Suprapubic skin (tissue), 4 donors: ENCODE results near the gene SOX5. TPM values are rescaled to one million over a fixed set of nuclear protein-coding genes. Genes with fewer than 3 reads are reported as not detected.

ENCODE experiments used
- DNase-seq, 2 donors: peaks; one replicate each; pipeline ENCODE4 v3.0.0-alpha.2; 2019; ENCODE audit warnings: low spot score in 2 of 2
- H3K27ac ChIP-seq: fragments of 200-600 bp; sonication (generic); one replicate; pipeline ENCODE4 v1.5.1; 2019
- H3K27me3 ChIP-seq: fragments of 200-600 bp; sonication (generic); one replicate; pipeline ENCODE4 v1.5.1; 2019
- H3K36me3 ChIP-seq: fragments of 200-600 bp; sonication (generic); one replicate; pipeline ENCODE4 v1.5.1; 2019
- H3K4me1 ChIP-seq: fragments of 200-600 bp; sonication (generic); one replicate; pipeline ENCODE4 v1.5.1; 2019
- H3K4me3 ChIP-seq: fragments of 200-600 bp; sonication (generic); one replicate; pipeline ENCODE4 v1.5.1; 2019; ENCODE audit warnings: mild to moderate bottlenecking
- H3K9me3 ChIP-seq: fragments of 200-600 bp; sonication (generic); one replicate; pipeline ENCODE4 v1.5.1; 2019
- CTCF ChIP-seq, 2 donors: fragments of 200-600 bp in 1 of 2; fragments of 450-650 bp in 1 of 2; sonication (generic) in 1 of 2; IDR thresholded peaks; one replicate each; pipeline ENCODE4 v1.5.1; 2016 to 2019; ENCODE audit warnings: antibody characterized with exemption in 2 of 2, mild to moderate bottlenecking in 1 of 2, moderate library complexity in 1 of 2
- EP300 ChIP-seq: sonication (generic); formaldehyde crosslinking; IDR thresholded peaks from one replicate; pipeline ENCODE4 v1.6.1; 2017; ENCODE audit warnings: antibody characterized with exemption
- POLR2A ChIP-seq, 2 donors: fragments of 450-650 bp; IDR thresholded peaks; one replicate each; pipeline ENCODE4 v1.6.1; 2017; ENCODE audit warnings: antibody characterized with exemption in 2 of 2, mild to moderate bottlenecking in 2 of 2, moderate library complexity in 2 of 2
- POLR2AphosphoS5 ChIP-seq, 3 donors: sonication (generic); formaldehyde crosslinking; IDR thresholded peaks; one replicate each; pipeline ENCODE4 v1.6.1; 2017; ENCODE audit warnings: antibody characterized with exemption in 3 of 3
- WGBS: methylation state at CpG from one replicate; pipeline ENCODE4 v1.1.5; 2018; 5-methylcytosine and 5-hydroxymethylcytosine counted together
- total RNA-seq, 4 donors: library from RNA; depleted of rRNA; stranded (reverse); fragments of >200 nt; gene quantifications; one replicate each; pipeline ENCODE4 v1.1.0, GENCODE V29; 2016

The SOX5 gene
- total RNA-seq, 4 donors from 2014 or later = 19.0 to 110 (median 23.2) TPM

- Histone ChIP-seq H3K36me3 (no peaks in the 10 kb centered on the region), H3K27me3 (no peaks in the 10 kb centered on the region), H3K4me3 (no peak overlapping the region), H3K4me1 (no peaks in the 10 kb centered on the region), H3K27ac (no peak overlapping the region), H3K9me3 (no peaks in the 10 kb centered on the region)
- no peak for DNase-seq
- WGBS = 78% methylated on average over 2 of the region's 2 CpGs
- TF ChIP-seq EP300 (no peak), POLR2A (IDR thresholded peaks at IDR 0.05) (no peak), POLR2AphosphoS5 (IDR thresholded peaks at IDR 0.05) (no peak), CTCF (IDR thresholded peaks at IDR 0.05) (no peak)
Measured at GRCh38 chr12:23803540-23803939, 145.9 kb downstream of the SOX5 start.

- Histone ChIP-seq H3K27ac (no peak overlapping the region), H3K36me3 (no peaks in the 10 kb centered on the region), H3K4me1 (no peaks in the 10 kb centered on the region), H3K27me3 (no peaks in the 10 kb centered on the region), H3K9me3 (no peaks in the 10 kb centered on the region), H3K4me3 (no peak overlapping the region)
- TF ChIP-seq POLR2A (IDR thresholded peaks at IDR 0.05) = no peak
- TF ChIP-seq CTCF (IDR thresholded peaks at IDR 0.05) = no peak
- no peak for TF ChIP-seq EP300
- TF ChIP-seq POLR2AphosphoS5 (IDR thresholded peaks at IDR 0.05) = no peak
- 60% methylated on average over 3 of the region's 3 CpGs for WGBS
- no peak for DNase-seq
Measured at GRCh38 chr12:23795494-23795893, 154.0 kb downstream of the SOX5 start.

- WGBS = 88% methylated on average over 1 of the region's 1 CpG
- Histone ChIP-seq H3K4me1 (no peaks in the 10 kb centered on the region), H3K4me3 (no peak overlapping the region), H3K9me3 (no peaks in the 10 kb centered on the region), H3K36me3 (no peaks in the 10 kb centered on the region), H3K27me3 (no peaks in the 10 kb centered on the region), H3K27ac (no peak overlapping the region)
- DNase-seq = no peak
- TF ChIP-seq POLR2A (IDR thresholded peaks at IDR 0.05) = no peak
- no peak for TF ChIP-seq EP300
Measured at GRCh38 chr12:23781118-23781517, 168.4 kb downstream of the SOX5 start.

GRCh38 chr12:23775208-23775607 is 174.3 kb downstream of the SOX5 start:
- Histone ChIP-seq H3K4me3 (no peak overlapping the region), H3K27ac (no peak overlapping the region), H3K27me3 (no peaks in the 10 kb centered on the region), H3K36me3 (no peaks in the 10 kb centered on the region), H3K9me3 (no peaks in the 10 kb centered on the region), H3K4me1 (peaks cover 7% of the 10 kb centered on the region)
- no peak for DNase-seq
- 86% methylated on average over 2 of the region's 2 CpGs for WGBS
- TF ChIP-seq POLR2A (IDR thresholded peaks at IDR 0.05) (no peak), EP300 (no peak), CTCF (IDR thresholded peaks at IDR 0.05) (no peak), POLR2AphosphoS5 (IDR thresholded peaks at IDR 0.05) (no peak)

- no peak overlapping the region for H3K27ac ChIP-seq
- H3K4me1 ChIP-seq = peaks cover 7% of the 10 kb centered on the region
- no peak for DNase-seq
- H3K9me3 ChIP-seq = no peaks in the 10 kb centered on the region
- TF ChIP-seq EP300 (no peak), POLR2A (IDR thresholded peaks at IDR 0.05) (no peak), POLR2AphosphoS5 (IDR thresholded peaks at IDR 0.05) (no peak), CTCF (IDR thresholded peaks at IDR 0.05) (no peak)
- no peak overlapping the region for H3K4me3 ChIP-seq
- no peaks in the 10 kb centered on the region for H3K27me3 ChIP-seq
- H3K36me3 ChIP-seq = no peaks in the 10 kb centered on the region
- 43% methylated on average over 5 of the region's 5 CpGs for WGBS
Measured at GRCh38 chr12:23771240-23771949, 178.1 kb downstream of the SOX5 start.
